Epidermal melanocyte (primary cell): ENCODE measurements around the gene CTSE.
"Not testable (repeated sequence)": the region's sequence is repeated elsewhere in the genome, so short reads cannot be mapped to it uniquely, and the experiment has no call there.

Experiments
- DNase-seq: peaks from one replicate; pipeline ENCODE4 v3.0.0; 2011; ENCODE audit warnings: low spot score; ENCODE audit not compliant: insufficient read length

Gene CTSE

GRCh38 chr1:206023695-206024094, at the start of gene CTSE:
Gene CTSE, minus strand, starts transcription at chr1:206023895. Its CDS starts 104 bp downstream, at chr1:206023791.
- DNase-seq, result no peak

DNA sequence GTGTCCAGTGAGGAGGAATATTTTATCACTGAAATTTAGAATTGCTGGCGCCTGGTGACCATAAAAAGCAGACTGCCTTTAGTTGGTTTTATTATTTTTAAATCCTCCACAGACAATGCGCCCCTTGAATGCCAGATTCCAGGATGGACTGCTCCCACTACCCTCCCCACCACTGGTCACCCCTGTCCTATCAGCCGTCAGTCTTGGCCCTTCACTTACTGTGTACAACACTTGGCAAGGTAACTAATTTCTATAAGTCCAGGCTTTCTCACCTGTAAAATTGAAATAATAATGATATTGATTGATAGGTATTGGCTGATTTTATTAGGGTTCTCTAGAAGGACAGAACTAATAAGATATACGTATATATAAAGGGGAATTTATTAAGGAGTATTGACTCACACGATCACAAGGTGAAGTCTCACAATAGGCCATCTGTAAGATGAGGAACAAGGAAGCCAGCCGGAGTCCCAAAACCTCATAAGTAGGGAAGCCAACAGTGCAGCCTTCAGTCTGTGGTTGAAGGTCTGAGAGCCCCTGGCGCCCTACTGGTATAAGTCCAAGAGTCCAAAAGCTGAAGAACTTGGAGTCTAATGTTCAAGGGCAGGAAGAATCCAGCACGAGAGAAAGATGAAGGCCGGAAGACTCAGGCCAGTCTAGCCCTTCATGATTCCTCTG, 47.1 kb upstream of the CTSE start:
- DNase-seq, result no peak

DNA sequence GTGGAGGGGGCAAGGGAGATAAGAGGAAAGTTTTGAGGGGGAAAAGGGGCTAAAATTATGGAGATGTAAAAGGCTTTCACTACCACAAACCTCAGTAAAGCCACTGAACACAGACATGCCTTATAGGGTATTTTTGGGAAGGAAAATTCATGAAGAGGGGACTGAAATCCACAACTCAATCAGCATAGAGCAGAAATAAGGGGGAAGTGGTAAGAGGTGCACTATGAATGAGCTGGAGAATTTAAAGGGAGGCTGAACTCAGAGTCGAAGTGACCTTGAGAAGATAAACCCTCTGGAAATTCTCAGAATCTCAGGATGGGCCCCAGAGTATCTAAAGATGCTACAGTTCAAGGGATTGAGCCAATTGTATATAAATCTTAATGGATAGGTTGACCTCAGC, 44.6 kb upstream of the CTSE start:
- DNase-seq, result no peak

DNA sequence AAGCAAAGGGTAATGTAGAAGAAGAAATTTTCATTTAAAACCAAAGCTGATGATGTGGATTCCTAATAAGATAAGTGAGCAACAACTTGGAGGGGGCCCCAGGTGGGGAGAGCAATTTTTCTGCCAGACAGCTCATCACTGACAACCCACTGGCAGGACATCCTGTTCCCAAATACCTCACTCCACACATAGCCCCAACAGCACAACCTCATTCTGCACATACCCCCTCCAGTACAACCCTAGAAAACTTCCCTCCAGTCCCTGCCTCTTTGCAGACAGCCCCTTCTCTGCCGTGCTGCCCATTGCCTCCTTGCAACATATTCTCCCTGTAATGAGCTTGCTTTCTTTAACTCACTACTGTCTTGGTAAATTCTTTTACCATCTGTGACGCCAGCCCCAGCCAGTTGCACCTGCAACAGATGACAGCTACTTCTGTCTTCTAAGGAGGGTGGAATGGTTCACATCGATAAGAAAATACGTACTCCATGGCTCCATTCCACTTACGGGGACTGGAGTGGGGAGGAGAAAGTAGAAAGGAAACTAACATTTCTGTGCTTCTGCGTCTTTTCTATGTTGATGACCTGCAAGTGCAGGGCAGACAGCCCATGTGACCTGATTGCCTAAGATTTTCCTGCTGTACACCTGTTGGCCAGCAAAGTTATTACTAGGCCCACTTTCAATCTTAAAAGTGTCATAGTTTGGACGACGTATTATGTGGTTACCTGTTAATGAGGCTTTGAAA, 44.0 kb upstream of the CTSE start:
- no peak for DNase-seq

GRCh38 chr1:206066479-206067171, 42.9 kb upstream of the CTSE start:
- no peak for DNase-seq

GRCh38 chr1:206065547-206066145, 42.0 kb upstream of the CTSE start:
- DNase-seq, result no peak

DNA sequence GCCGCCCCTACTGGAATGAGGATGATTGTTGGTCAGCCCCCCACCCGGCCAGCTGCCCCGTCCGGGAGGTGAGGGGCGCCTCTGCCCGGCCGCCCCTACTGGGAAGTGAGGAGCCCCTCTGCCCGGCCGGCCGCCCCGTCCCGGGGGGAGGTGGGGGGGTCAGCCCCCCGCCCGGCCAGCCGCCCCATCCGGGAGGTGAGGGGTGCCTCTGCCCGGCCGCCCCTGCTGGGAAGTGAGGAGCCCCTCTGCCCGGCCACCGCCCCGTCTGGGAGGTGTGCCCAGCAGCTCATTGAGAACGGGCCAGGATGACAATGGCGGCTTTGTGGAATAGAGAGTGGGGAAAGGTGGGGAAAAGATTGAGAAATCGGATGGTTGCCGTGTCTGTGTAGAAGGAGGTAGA, 40.8 kb upstream of the CTSE start:
- DNase-seq, result not testable (repeated sequence)

DNA sequence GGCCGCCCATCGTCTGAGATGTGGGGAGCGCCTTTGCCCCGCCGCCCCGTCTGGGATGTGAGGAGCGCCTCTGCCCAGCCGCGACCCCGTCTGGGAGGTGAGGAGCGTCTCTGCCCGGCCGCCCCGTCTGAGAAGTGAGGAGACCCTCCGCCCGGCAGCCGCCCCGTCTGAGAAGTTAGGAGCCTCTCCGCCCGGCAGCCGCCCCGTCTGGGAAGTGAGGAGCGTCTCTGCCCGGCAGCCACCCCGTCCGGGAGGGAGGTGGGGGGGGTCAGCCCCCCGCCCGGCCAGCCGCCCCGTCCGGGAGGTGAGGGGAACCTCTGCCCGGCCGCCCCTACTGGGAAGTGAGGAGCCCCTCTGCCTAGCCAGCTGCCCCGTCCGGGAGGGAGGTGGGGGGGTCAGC, 40.3 kb upstream of the CTSE start:
- DNase-seq, result not testable (repeated sequence)

- DNase-seq, result no peak
These were observed 38.8 kb upstream of the CTSE start for GRCh38 chr1:206062464-206062863.

GRCh38 chr1:206060844-206061243, 37.1 kb upstream of the CTSE start:
- DNase-seq, result no peak

GRCh38 chr1:206059355-206059915, 35.7 kb upstream of the CTSE start:
- no peak for DNase-seq

GRCh38 chr1:206058927-206059292, 35.2 kb upstream of the CTSE start:
- DNase-seq, result no peak

DNA sequence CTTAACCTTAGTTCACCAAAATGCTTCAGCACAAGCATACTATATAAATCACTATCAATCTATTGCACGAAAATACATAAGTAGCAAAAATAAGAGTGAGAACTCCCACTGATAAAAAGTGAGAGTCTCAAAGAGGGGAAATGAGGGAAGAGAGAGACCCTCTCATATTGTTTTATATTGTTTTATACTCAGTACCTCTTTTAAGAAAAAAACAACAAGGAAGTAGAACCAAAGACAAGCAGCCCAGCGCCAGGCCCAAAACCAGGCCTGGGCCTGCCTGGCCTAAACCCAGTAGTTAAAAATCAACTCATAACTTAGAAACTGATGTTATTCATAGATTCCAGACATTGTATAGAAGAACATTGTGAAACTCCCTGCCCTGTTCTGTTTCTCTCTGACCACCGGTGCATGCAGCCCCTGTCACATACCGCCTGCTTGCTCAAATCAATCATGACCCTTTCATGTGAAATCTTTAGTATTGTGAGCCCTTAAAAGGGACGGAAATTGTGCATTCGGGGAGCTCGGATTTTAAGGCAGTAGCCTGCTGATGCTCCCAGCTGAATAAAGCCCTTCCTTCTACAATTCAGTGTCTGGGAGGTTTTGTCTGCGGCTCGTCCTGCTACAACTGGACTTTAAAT, 34.7 kb upstream of the CTSE start:
- not testable (repeated sequence) for DNase-seq

- DNase-seq, result not testable (repeated sequence)
These were observed 32.1 kb upstream of the CTSE start for GRCh38 chr1:206055639-206056323.

GRCh38 chr1:206055069-206055625, 31.5 kb upstream of the CTSE start:
- DNase-seq, result not testable (repeated sequence)

GRCh38 chr1:206053616-206054015, 29.9 kb upstream of the CTSE start:
- DNase-seq, result not testable (repeated sequence)

DNA sequence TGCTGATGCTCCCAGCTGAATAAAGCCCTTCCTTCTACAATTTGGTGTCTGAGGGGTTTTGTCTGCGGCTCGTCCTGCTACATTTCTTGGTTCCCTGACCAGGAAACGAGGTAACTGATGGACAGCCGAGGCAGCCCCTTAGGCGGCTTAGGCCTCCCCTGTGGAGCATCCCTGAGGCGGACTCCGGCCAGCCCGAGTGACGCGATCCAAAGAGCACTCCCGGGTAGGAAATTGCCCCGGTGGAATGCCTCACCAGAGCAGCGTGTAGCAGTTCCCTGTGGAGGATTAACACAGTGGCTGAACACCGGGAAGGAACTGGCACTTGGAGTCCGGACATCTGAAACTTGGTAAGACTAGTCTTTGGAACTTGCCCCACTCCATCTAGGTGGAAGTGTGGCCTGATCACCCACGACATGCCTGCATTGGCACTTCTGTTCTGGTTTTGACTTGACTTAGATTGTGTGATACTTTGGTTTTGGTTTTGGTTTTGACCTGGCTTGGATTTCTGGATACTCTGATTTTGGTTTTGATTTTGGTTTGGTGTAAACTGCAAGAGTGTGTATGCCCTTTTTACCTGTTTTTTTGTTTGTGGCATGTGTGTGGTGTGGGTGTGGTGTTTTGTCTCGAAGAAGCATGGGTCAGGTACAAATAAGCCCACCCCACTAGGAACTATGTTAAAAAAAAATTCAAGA, 29.4 kb upstream of the CTSE start, which contains the start of gene RHEX:
RHEX (plus strand) TSS at position 255 of the 692 bp plus-strand sequence. CDS start 44,656 bp downstream, outside the sequence.
- DNase-seq, result not testable (repeated sequence)

GRCh38 chr1:206052231-206052865, 28.7 kb upstream of the CTSE start:
- not testable (repeated sequence) for DNase-seq

DNA sequence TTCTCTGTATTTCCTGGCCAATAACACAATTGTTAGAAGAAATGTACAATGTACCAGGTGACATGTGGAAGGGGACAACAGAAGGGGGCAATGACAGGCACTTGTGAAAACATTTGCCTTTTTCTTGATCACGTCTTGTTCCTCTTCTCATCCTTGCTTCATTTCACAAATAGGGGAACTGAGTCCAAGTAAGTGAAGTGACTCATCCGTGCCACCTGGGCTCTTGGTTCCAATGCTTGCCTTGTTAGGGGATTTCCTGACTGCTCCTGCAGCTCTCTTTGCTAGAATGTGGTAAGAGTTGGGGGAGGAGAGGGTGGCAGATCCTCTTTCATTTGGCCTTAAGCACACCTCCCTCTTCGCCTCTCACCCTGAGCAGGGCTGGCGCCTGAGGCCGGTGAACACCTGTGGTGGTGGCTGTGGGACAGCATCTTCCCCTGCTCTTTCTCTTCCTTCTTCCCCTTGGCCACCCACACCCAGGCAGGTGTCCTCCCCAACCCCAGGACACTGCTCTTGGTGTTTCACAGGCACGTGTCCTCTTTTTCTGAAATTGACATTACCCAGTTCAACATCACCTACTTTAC, 27.1 kb upstream of the CTSE start:
- no peak for DNase-seq
